ENCODE results near the gene OR51B4. TPM values are rescaled to one million over a fixed set of nuclear protein-coding genes. Genes with fewer than 3 reads are reported as not detected.

OR51B4 gene
- total and polyA plus RNA-seq, 9 of the 15 experiments (the other 6 are each of a cell fraction or from before 2014, with no cell fraction given) = 17.1 to 64.6 (median 39.9) TPM

DNA sequence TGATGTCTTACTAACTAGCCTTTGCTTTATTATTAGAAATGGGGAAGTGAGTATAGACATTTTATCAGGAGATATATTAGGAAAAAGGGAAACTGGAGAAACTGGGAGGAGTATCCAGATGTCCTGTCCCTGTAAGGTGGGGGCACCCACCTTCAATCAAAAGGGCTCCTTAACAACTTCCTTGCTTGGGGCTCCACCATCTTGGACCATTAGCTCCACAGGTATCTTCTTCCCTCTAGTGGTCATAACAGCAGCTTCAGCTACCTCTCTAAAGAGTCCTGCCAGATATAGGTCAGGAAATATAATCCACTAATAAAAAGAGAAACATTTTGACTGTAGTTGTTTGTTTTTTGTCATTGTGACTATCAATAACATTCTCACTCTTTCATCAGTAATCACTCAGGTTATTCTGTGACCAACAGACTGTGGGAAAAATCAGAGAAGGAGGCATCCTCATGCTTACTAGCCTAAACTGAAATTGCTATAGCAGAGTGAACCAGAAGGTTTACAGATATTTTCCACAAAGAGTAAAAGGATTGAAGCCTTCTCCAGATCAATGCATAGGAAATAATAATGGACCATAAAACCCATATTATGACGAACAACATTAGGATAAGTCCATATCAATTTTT, 10.4 kb downstream of the OR51B4 start (continued):
- TF ChIP-seq, protein P1, sequence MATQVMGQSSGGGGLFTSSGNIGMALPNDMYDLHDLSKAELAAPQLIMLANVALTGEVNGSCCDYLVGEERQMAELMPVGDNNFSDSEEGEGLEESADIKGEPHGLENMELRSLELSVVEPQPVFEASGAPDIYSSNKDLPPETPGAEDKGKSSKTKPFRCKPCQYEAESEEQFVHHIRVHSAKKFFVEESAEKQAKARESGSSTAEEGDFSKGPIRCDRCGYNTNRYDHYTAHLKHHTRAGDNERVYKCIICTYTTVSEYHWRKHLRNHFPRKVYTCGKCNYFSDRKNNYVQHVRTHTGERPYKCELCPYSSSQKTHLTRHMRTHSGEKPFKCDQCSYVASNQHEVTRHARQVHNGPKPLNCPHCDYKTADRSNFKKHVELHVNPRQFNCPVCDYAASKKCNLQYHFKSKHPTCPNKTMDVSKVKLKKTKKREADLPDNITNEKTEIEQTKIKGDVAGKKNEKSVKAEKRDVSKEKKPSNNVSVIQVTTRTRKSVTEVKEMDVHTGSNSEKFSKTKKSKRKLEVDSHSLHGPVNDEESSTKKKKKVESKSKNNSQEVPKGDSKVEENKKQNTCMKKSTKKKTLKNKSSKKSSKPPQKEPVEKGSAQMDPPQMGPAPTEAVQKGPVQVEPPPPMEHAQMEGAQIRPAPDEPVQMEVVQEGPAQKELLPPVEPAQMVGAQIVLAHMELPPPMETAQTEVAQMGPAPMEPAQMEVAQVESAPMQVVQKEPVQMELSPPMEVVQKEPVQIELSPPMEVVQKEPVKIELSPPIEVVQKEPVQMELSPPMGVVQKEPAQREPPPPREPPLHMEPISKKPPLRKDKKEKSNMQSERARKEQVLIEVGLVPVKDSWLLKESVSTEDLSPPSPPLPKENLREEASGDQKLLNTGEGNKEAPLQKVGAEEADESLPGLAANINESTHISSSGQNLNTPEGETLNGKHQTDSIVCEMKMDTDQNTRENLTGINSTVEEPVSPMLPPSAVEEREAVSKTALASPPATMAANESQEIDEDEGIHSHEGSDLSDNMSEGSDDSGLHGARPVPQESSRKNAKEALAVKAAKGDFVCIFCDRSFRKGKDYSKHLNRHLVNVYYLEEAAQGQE (IDR thresholded peaks at IDR 0.05; ENCODE audit: borderline replicate concordance) = peak; percentile 93
- TF ChIP-seq, protein P1 (CRISPR knock-in tag; IDR thresholded peaks at IDR 0.05; ENCODE audit: low read depth) = no peak
- TF ChIP-seq LCOR (CRISPR knock-in tag; IDR thresholded peaks at IDR 0.05) = no peak
- TF ChIP-seq SNIP1 (IDR thresholded peaks at IDR 0.05; ENCODE audit: low read depth) = no peak
- no peak for TF ChIP-seq GTF2E2 (tag; IDR thresholded peaks at IDR 0.05)
- TF ChIP-seq, protein P2, sequence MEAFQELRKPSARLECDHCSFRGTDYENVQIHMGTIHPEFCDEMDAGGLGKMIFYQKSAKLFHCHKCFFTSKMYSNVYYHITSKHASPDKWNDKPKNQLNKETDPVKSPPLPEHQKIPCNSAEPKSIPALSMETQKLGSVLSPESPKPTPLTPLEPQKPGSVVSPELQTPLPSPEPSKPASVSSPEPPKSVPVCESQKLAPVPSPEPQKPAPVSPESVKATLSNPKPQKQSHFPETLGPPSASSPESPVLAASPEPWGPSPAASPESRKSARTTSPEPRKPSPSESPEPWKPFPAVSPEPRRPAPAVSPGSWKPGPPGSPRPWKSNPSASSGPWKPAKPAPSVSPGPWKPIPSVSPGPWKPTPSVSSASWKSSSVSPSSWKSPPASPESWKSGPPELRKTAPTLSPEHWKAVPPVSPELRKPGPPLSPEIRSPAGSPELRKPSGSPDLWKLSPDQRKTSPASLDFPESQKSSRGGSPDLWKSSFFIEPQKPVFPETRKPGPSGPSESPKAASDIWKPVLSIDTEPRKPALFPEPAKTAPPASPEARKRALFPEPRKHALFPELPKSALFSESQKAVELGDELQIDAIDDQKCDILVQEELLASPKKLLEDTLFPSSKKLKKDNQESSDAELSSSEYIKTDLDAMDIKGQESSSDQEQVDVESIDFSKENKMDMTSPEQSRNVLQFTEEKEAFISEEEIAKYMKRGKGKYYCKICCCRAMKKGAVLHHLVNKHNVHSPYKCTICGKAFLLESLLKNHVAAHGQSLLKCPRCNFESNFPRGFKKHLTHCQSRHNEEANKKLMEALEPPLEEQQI (IDR thresholded peaks at IDR 0.05) = peak; percentile 40; the same call in 1 of the 2 replicates
- TF ChIP-seq SREBF1 (IDR thresholded peaks at IDR 0.05; ENCODE audit: borderline replicate concordance, low read depth, low read length) = no peak
- TF ChIP-seq, protein P3, sequence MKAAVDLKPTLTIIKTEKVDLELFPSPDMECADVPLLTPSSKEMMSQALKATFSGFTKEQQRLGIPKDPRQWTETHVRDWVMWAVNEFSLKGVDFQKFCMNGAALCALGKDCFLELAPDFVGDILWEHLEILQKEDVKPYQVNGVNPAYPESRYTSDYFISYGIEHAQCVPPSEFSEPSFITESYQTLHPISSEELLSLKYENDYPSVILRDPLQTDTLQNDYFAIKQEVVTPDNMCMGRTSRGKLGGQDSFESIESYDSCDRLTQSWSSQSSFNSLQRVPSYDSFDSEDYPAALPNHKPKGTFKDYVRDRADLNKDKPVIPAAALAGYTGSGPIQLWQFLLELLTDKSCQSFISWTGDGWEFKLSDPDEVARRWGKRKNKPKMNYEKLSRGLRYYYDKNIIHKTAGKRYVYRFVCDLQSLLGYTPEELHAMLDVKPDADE (conservative IDR thresholded peaks at IDR 0.05; ENCODE audit: control insufficient read depth, low read depth, low read length) = no peak
- no peak for TF ChIP-seq SMAD3 (CRISPR knock-in tag; conservative IDR thresholded peaks at IDR 0.05)
- TF ChIP-seq BRD9 (IDR thresholded peaks at IDR 0.05; ENCODE audit: low read depth, partially characterized antibody) = peak; percentile 30
- TF ChIP-seq SIX5 (IDR thresholded peaks at IDR 0.05; ENCODE audit: borderline replicate concordance in 1 of 2, insufficient read depth in 1 of 2, low read depth in 1 of 2, low read length in 2 of 2) = no peak
- TF ChIP-seq STAT5A (IDR thresholded peaks at IDR 0.05; ENCODE audit: borderline replicate concordance, low read length) = no peak
- TF ChIP-seq, protein P4, sequence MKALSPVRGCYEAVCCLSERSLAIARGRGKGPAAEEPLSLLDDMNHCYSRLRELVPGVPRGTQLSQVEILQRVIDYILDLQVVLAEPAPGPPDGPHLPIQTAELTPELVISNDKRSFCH (CRISPR knock-in tag; IDR thresholded peaks at IDR 0.05) = no peak
- TF ChIP-seq, protein P4 (tag; IDR thresholded peaks at IDR 0.05) = no peak
- no peak for TF ChIP-seq RBBP5 (IDR thresholded peaks at IDR 0.05; ENCODE audit: borderline replicate concordance, insufficient read depth, low read length, poor library complexity, severe bottlenecking)
- peak; percentile 61; the same call in 1 of the 2 replicates for TF ChIP-seq EHMT2 (IDR thresholded peaks at IDR 0.05)
